Body of pancreas (tissue), 4 donors: ENCODE results near the gene PAWR. TPM values are rescaled to one million over a fixed set of nuclear protein-coding genes. Genes with fewer than 3 reads are reported as not detected.

Experiments used
- ATAC-seq: fragments of 150-250 bp; one replicate; pipeline ENCODE4 v1.9.1; 2016
- DNase-seq, 4 donors: peaks; one replicate each; pipeline ENCODE4 v3.0.0-alpha.2; 2019
- H3K27ac ChIP-seq, 4 donors: fragments of 200-600 bp; sonication (generic); 1 replicate in 3 of 4; 2 replicates in 1 of 4; pipeline versions ENCODE4 v1.5.1 to v1.6.1; 2016 to 2019; ENCODE audit warnings: mild to moderate bottlenecking in 1 of 4, mixed read lengths in 1 of 4, moderate library complexity in 1 of 4
- H3K27me3 ChIP-seq, 2 donors: fragments of 200-600 bp; sonication (generic); one replicate each; pipeline ENCODE4 v1.6.0; 2016; ENCODE audit warnings: mild to moderate bottlenecking in 1 of 2
- H3K36me3 ChIP-seq, 2 donors: fragments of 200-600 bp; sonication (generic); replicated peaks in 1 of 2; 2 replicates each; pipeline ENCODE4 v1.5.1; 2016; ENCODE audit warnings: low read depth in 2 of 2; ENCODE audit not compliant: insufficient read depth in 1 of 2
- H3K4me1 ChIP-seq: fragments of 200-600 bp; sonication (generic); one replicate; pipeline ENCODE4 v1.6.0; 2016
- H3K4me3 ChIP-seq, 2 donors: fragments of 200-600 bp; sonication (generic); 1 replicate in 1 of 2; 2 replicates in 1 of 2; pipeline ENCODE4 v1.5.1; 2016 to 2019
- H3K9me3 ChIP-seq, 3 donors: fragments of 200-600 bp; sonication (generic); 1 replicate in 2 of 3; 2 replicates in 1 of 3; pipeline ENCODE4 v1.5.1; 2016
- CTCF ChIP-seq, 7 experiments: fragments of 450-650 bp in 4 of 7; fragments of 200-600 bp in 3 of 7; sonication (generic) in 3 of 7; IDR thresholded peaks; one replicate each; pipeline ENCODE4 v1.5.1; 2016 to 2019; ENCODE audit warnings: antibody characterized with exemption in 7 of 7
- POLR2A ChIP-seq, 3 donors: fragments of 450-650 bp; IDR thresholded peaks; one replicate each; pipeline ENCODE4 v1.6.1; 2016; ENCODE audit warnings: antibody characterized with exemption in 3 of 3, mild to moderate bottlenecking in 2 of 3
- WGBS, 2 donors: methylation state at CpG; one replicate each; pipeline ENCODE4 v1.1.5; 2017; 5-methylcytosine and 5-hydroxymethylcytosine counted together
- intact Hi-C: fragments of 100-400 bp; cut with DNase I; formaldehyde crosslinking; loops from one replicate; pipeline ENCODE4 v1.15.1; 2023
- total RNA-seq, 2 donors: library from RNA; depleted of rRNA; stranded (reverse); fragments of >200 nt; gene quantifications; one replicate each; pipeline ENCODE4 v1.1.0, GENCODE V29; 2016

The PAWR gene
- total RNA-seq, 2 donors from 2014 or later = 19.8 to 49.0 TPM

GRCh38 chr12:79681008-79681590 lies 9.7 kb downstream of the PAWR start:
- H3K9me3 ChIP-seq = no peaks in the 10 kb centered on the region
- no peaks in the 10 kb centered on the region for H3K36me3 ChIP-seq
- H3K27ac ChIP-seq = no peak overlapping the region
- intact Hi-C loops = no loop called here
- TF ChIP-seq POLR2A (IDR thresholded peaks at IDR 0.05) (no peak), CTCF (IDR thresholded peaks at IDR 0.05) (no peak)
- DNase-seq (no peak), ATAC-seq (no peak)
- no peak overlapping the region for H3K4me3 ChIP-seq
- H3K4me1 ChIP-seq = peaks cover 47% of the 10 kb centered on the region
- H3K27me3 ChIP-seq = no peaks in the 10 kb centered on the region
- 88 to 100% methylated on average over 2 of the region's 2 CpGs for WGBS, 2 donors

GRCh38 chr12:79680051-79680450 lies 10.7 kb downstream of the PAWR start:
- intact Hi-C loops = no loop called here
- TF ChIP-seq CTCF (IDR thresholded peaks at IDR 0.05) (no peak), POLR2A (IDR thresholded peaks at IDR 0.05) (no peak)
- ATAC-seq (no peak), DNase-seq (no peak)
- Histone ChIP-seq H3K27ac (no peak overlapping the region), H3K9me3 (no peaks in the 10 kb centered on the region), H3K4me3 (no peak overlapping the region), H3K4me1 (peaks cover 37% of the 10 kb centered on the region), H3K27me3 (no peaks in the 10 kb centered on the region), H3K36me3 (no peaks in the 10 kb centered on the region)
- 88 to 90% methylated on average over 4 of the region's 4 CpGs for WGBS, 2 donors

- intact Hi-C loops = no loop called here
- TF ChIP-seq CTCF (IDR thresholded peaks at IDR 0.05) (no peak), POLR2A (IDR thresholded peaks at IDR 0.05) (no peak)
- no peak overlapping the region for H3K27ac ChIP-seq
- no peaks in the 10 kb centered on the region for H3K36me3 ChIP-seq
- no peak for DNase-seq
- no peaks in the 10 kb centered on the region for H3K9me3 ChIP-seq
- no peak overlapping the region for H3K4me3 ChIP-seq
- no peak for ATAC-seq
- H3K27me3 ChIP-seq = no peaks in the 10 kb centered on the region
- H3K4me1 ChIP-seq = peaks cover 32% of the 10 kb centered on the region
Observed at GRCh38 chr12:79678306-79678705, 12.5 kb downstream of the PAWR start.

GRCh38 chr12:79677672-79678071 lies 13.1 kb downstream of the PAWR start:
- H3K4me1 ChIP-seq = peaks cover 32% of the 10 kb centered on the region

More at GRCh38 chr12:79677672-79678071, 13.1 kb downstream of the PAWR start:
- H3K27me3 ChIP-seq = no peaks in the 10 kb centered on the region
- DNase-seq (no peak), ATAC-seq (no peak)
- no peaks in the 10 kb centered on the region for H3K36me3 ChIP-seq
- H3K9me3 ChIP-seq = no peaks in the 10 kb centered on the region
- intact Hi-C loops = no loop called here
- TF ChIP-seq CTCF (IDR thresholded peaks at IDR 0.05) = no peak
- TF ChIP-seq POLR2A (IDR thresholded peaks at IDR 0.05) = no peak
- no peak overlapping the region for H3K4me3 ChIP-seq
- 54 to 59% methylated on average over 2 of the region's 2 CpGs for WGBS, 2 donors
- no peak overlapping the region for H3K27ac ChIP-seq
